AG04449 (cell line): ENCODE results near the gene AXIN1.
A peak's percentile ranks its signal among the peaks of the same experiment; 100 is the strongest.

Source experiments
- CTCF ChIA-PET: fragments of 350-600 bp; formaldehyde crosslinking; extraction: SDS; loops from one replicate; lab custom pipeline; 2021; ENCODE audit warnings: antibody characterized with exemption; lab: Yijun Ruan, JAX
- POLR2A ChIA-PET: fragments of 400-600, 350-600 bp; formaldehyde crosslinking; extraction: SDS; loops from one replicate; lab custom pipeline; 2020; ENCODE audit warnings: antibody characterized with exemption, inconsistent platforms; lab: Yijun Ruan, JAX
- DNase-seq: peaks from one replicate; pipeline ENCODE4 v3.0.0-alpha.2; 2010; ENCODE audit warnings: low read depth, low spot score
- H3K4me3 ChIP-seq: 2 replicates; pipeline ENCODE4 v1.5.1; 2011; ENCODE audit warnings: low read depth, mild to moderate bottlenecking, control low read depth, low read length
- TF ChIP-seq, protein P1 (sequence below): IDR thresholded peaks from one replicate; pipeline ENCODE4 v1.5.1; 2011; ENCODE audit warnings: mild to moderate bottlenecking, moderate library complexity, low read length, control low read depth, inconsistent platforms; ENCODE audit not compliant: insufficient read depth; ENCODE audit errors: missing control alignments

Gene AXIN1

GRCh38 chr16:356741-357140 is 4.2 kb upstream of the AXIN1 start:
- CTCF ChIA-PET, result interaction anchor here (1.6 to 1.9 kb wide), 3 partner anchors 239 to 260 kb away, joined by 4 to 8 read pairs (median 5); no protein-coding TSS in a partner anchor
- POLR2A ChIA-PET, result no interaction called here

DNA sequence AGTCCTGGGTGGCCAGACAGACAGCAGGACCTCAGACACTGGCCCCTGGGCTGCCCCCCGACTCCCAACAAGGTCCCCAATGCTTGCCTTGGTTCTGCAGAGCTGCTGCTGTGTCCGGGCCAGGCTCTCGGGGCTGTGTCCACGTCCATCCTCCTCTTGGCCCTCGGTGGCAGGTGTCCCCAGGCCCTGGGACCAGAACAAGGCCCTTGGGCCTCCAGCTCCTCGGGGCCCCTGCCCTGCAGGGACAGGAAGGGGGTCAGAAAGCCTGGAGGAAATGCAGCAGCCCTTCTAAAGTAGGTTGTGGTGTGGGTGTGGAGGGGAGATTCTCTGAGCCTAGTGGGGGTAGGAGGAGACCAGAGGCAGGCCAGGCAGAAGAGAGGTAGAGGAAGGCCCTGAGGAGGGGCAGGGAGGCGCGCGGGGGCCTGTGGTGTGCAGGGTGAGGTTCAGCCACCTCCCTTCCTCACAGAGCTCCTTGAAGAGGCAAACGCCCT is 2.5 kb upstream of the AXIN1 start:
- H3K4me3 ChIP-seq, result no peak overlapping the region
- ChIA-PET POLR2A (no interaction called here), CTCF (interaction anchor here (0.7 to 1.9 kb wide), 5 partner anchors 7 to 258 kb away, joined by 3 to 8 read pairs (median 5); no protein-coding TSS in a partner anchor)
- TF ChIP-seq, protein P1, sequence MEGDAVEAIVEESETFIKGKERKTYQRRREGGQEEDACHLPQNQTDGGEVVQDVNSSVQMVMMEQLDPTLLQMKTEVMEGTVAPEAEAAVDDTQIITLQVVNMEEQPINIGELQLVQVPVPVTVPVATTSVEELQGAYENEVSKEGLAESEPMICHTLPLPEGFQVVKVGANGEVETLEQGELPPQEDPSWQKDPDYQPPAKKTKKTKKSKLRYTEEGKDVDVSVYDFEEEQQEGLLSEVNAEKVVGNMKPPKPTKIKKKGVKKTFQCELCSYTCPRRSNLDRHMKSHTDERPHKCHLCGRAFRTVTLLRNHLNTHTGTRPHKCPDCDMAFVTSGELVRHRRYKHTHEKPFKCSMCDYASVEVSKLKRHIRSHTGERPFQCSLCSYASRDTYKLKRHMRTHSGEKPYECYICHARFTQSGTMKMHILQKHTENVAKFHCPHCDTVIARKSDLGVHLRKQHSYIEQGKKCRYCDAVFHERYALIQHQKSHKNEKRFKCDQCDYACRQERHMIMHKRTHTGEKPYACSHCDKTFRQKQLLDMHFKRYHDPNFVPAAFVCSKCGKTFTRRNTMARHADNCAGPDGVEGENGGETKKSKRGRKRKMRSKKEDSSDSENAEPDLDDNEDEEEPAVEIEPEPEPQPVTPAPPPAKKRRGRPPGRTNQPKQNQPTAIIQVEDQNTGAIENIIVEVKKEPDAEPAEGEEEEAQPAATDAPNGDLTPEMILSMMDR, result no peak
- no peak for DNase-seq

More at GRCh38 chr16:356741-357140, 4.2 kb upstream of the AXIN1 start:
- no peak for DNase-seq
- H3K4me3 ChIP-seq, result no peak overlapping the region
- TF ChIP-seq, protein P1, result no peak

DNA sequence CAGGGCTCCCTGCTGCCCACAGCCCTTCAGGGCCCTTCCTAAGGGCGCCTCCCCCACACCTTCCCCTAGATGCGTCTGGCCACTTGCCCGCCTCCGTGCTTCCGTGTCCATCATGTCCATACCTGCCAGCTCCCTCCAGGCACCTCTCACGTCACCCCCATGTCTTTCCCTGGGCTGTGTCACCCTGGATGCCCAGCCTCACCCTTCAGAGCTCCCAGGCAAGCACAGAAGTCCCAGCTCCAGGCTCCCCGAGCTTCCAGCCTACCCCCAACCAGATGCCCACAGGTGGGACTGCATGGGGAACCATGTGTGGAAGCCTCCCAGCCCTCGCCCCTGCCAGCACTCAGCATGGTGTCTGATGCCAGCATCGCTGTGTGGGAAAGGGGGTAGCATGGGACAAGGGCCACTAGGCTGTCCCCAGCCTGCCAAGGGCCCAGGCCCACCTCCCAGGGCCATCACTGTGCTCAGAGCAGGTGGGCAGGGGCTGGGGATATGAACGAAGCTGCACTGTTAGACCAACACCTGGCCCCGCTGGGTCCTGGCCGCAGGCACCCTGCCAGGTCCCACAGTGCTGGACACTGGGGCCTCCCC is 1.9 kb upstream of the AXIN1 start:
- DNase-seq, result no peak
- TF ChIP-seq, protein P1, result no peak
- no peak overlapping the region for H3K4me3 ChIP-seq
- POLR2A ChIA-PET, result no interaction called here
- CTCF ChIA-PET, result interaction anchor here (0.9 to 1.4 kb wide), 3 partner anchors 8 to 126 kb away, joined by 3 to 6 read pairs (median 3); partner anchors contain the start of gene LUC7L

- TF ChIP-seq, protein P1, result no peak
- ChIA-PET CTCF (interaction anchor here (0.6 to 1.4 kb wide), 5 partner anchors 9 to 125 kb away, joined by 3 to 6 read pairs (median 4); partner anchors contain the start of gene LUC7L), POLR2A (no interaction called here)
- peak overlapping the region; percentile 37 for H3K4me3 ChIP-seq
- DNase-seq, result no peak
These were observed 1.1 kb upstream of the AXIN1 start for GRCh38 chr16:353404-354290.

- DNase-seq, result no peak
- H3K4me3 ChIP-seq, result peak overlapping the region; percentile 73
- ChIA-PET CTCF (interaction anchor here (0.6 to 2.4 kb wide), 17 partner anchors 9 to 280 kb away, joined by 3 to 14 read pairs (median 3); partner anchors contain the start of genes LUC7L and RHBDF1), POLR2A (no interaction called here)
- TF ChIP-seq, protein P1, result no peak
These were observed 561 bp downstream of the AXIN1 start for GRCh38 chr16:351804-352520.
